ENCODE data around the gene CD74. TPM values are rescaled to one million over a fixed set of nuclear protein-coding genes. Genes with fewer than 3 reads are reported as not detected.
A peak's percentile ranks its signal among the peaks of the same experiment; 100 is the strongest.

CD74 gene
- total and polyA plus RNA-seq, 10 of the 15 experiments (the other 5 are each of a cell fraction or from before 2014, with no cell fraction given), result 1,387 to 11,063 (median 3,922) TPM

DNA sequence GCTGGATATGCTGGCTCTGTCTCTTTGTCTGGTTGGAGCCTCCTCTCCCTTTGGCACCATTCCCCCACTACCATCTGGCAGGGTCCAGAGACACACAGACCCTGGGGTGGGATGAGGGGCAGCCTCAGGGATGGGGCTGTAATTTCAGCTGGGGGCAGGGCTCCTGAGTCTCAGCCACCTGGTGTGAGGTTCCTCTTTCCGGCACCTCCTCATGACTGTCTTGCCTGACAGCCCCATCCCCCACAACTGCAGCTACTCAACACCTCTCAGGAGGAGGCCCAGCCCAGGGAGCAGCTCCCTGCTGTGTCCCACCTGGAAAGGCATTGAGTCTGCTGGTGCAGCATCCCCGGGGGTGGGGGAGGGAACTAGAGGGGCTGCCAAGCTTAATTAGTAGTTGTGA lies 48.5 kb upstream of the CD74 start (continued):
- peak; percentile 41; the same call in 1 of the 2 replicates for TF ChIP-seq NFIC (IDR thresholded peaks at IDR 0.05; ENCODE audit: low read depth, low read length)
- TF ChIP-seq POLR2A (IDR thresholded peaks at IDR 0.05; ENCODE audit: low read depth, low read length), result peak; percentile 79
- TF ChIP-seq TCF12 (IDR thresholded peaks at IDR 0.05; ENCODE audit: low read depth, low read length), result peak; percentile 97
- TF ChIP-seq IKZF1 (conservative IDR thresholded peaks at IDR 0.05), result peak; percentile 82
- TF ChIP-seq, protein P1, sequence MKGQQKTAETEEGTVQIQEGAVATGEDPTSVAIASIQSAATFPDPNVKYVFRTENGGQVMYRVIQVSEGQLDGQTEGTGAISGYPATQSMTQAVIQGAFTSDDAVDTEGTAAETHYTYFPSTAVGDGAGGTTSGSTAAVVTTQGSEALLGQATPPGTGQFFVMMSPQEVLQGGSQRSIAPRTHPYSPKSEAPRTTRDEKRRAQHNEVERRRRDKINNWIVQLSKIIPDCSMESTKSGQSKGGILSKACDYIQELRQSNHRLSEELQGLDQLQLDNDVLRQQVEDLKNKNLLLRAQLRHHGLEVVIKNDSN (IDR thresholded peaks at IDR 0.05; ENCODE audit: borderline replicate concordance, extremely low read length, insufficient read depth, low read depth, low read length), result no peak
- no peak; the same call in 1 of the 2 replicates for TF ChIP-seq PAX5 (IDR thresholded peaks at IDR 0.05; ENCODE audit: borderline replicate concordance, low read depth, low read length)
- TF ChIP-seq CREB1 (IDR thresholded peaks at IDR 0.05; ENCODE audit: low read depth), result peak; percentile 27; the same call in 1 of the 2 replicates
- TF ChIP-seq, protein P2, sequence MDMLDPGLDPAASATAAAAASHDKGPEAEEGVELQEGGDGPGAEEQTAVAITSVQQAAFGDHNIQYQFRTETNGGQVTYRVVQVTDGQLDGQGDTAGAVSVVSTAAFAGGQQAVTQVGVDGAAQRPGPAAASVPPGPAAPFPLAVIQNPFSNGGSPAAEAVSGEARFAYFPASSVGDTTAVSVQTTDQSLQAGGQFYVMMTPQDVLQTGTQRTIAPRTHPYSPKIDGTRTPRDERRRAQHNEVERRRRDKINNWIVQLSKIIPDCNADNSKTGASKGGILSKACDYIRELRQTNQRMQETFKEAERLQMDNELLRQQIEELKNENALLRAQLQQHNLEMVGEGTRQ (IDR thresholded peaks at IDR 0.05; ENCODE audit: borderline replicate concordance, low read depth, low read length), result no peak
- TF ChIP-seq JUND (IDR thresholded peaks at IDR 0.05; ENCODE audit: low read depth, low read length), result no peak
- TF ChIP-seq EP300 (IDR thresholded peaks at IDR 0.05; ENCODE audit: borderline replicate concordance in 1 of 2, control insufficient read depth in 1 of 2, low read depth in 2 of 2, low read length in 2 of 2), result peak in 1 of 2 experiments; percentile 20; a peak in 1 of 4 replicates
- TF ChIP-seq, protein P3, sequence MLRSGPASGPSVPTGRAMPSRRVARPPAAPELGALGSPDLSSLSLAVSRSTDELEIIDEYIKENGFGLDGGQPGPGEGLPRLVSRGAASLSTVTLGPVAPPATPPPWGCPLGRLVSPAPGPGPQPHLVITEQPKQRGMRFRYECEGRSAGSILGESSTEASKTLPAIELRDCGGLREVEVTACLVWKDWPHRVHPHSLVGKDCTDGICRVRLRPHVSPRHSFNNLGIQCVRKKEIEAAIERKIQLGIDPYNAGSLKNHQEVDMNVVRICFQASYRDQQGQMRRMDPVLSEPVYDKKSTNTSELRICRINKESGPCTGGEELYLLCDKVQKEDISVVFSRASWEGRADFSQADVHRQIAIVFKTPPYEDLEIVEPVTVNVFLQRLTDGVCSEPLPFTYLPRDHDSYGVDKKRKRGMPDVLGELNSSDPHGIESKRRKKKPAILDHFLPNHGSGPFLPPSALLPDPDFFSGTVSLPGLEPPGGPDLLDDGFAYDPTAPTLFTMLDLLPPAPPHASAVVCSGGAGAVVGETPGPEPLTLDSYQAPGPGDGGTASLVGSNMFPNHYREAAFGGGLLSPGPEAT (IDR thresholded peaks at IDR 0.05; ENCODE audit: low read depth), result peak; percentile 40; the same call in 1 of the 2 replicates
- TF ChIP-seq, protein P4, sequence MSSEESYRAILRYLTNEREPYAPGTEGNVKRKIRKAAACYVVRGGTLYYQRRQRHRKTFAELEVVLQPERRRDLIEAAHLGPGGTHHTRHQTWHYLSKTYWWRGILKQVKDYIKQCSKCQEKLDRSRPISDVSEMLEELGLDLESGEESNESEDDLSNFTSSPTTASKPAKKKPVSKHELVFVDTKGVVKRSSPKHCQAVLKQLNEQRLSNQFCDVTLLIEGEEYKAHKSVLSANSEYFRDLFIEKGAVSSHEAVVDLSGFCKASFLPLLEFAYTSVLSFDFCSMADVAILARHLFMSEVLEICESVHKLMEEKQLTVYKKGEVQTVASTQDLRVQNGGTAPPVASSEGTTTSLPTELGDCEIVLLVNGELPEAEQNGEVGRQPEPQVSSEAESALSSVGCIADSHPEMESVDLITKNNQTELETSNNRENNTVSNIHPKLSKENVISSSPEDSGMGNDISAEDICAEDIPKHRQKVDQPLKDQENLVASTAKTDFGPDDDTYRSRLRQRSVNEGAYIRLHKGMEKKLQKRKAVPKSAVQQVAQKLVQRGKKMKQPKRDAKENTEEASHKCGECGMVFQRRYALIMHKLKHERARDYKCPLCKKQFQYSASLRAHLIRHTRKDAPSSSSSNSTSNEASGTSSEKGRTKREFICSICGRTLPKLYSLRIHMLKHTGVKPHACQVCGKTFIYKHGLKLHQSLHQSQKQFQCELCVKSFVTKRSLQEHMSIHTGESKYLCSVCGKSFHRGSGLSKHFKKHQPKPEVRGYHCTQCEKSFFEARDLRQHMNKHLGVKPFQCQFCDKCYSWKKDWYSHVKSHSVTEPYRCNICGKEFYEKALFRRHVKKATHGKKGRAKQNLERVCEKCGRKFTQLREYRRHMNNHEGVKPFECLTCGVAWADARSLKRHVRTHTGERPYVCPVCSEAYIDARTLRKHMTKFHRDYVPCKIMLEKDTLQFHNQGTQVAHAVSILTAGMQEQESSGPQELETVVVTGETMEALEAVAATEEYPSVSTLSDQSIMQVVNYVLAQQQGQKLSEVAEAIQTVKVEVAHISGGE (CRISPR knock-in tag; IDR thresholded peaks at IDR 0.05), result no peak
- no peak for TF ChIP-seq SIN3A (IDR thresholded peaks at IDR 0.05; ENCODE audit: low read depth, low read length)
- no peak for TF ChIP-seq NR2C1 (IDR thresholded peaks at IDR 0.05)
- TF ChIP-seq SMAD5 (IDR thresholded peaks at IDR 0.05; ENCODE audit: low read depth), result peak; percentile 28; the same call in 1 of the 2 replicates
- TF ChIP-seq RAD21 (IDR thresholded peaks at IDR 0.05; ENCODE audit: insufficient read depth, low read depth, low read length), result peak; percentile 5; the same call in 1 of the 2 replicates
- peak; percentile 86 for TF ChIP-seq GATAD2B (conservative IDR thresholded peaks at IDR 0.05; ENCODE audit: low read depth)
- peak; percentile 92 for TF ChIP-seq TAF1 (IDR thresholded peaks at IDR 0.05; ENCODE audit: borderline replicate concordance, low read depth, low read length)
- TF ChIP-seq, protein P5, sequence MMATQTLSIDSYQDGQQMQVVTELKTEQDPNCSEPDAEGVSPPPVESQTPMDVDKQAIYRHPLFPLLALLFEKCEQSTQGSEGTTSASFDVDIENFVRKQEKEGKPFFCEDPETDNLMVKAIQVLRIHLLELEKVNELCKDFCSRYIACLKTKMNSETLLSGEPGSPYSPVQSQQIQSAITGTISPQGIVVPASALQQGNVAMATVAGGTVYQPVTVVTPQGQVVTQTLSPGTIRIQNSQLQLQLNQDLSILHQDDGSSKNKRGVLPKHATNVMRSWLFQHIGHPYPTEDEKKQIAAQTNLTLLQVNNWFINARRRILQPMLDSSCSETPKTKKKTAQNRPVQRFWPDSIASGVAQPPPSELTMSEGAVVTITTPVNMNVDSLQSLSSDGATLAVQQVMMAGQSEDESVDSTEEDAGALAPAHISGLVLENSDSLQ (IDR thresholded peaks at IDR 0.05), result peak; percentile 77
- TF ChIP-seq KAT2A (conservative IDR thresholded peaks at IDR 0.05; ENCODE audit: control insufficient read depth, low read depth, low read length), result no peak
- peak; percentile 58; the same call in 1 of the 2 replicates for TF ChIP-seq LARP7 (IDR thresholded peaks at IDR 0.05)
- peak; percentile 93 for TF ChIP-seq TCF3 (IDR thresholded peaks at IDR 0.05; ENCODE audit: borderline replicate concordance, insufficient read depth, low read depth, low read length)
- no peak for TF ChIP-seq BRCA1 (IDR thresholded peaks at IDR 0.05; ENCODE audit: low read depth, low read length)

Measured in GM12878 (cell line).